ENCODE data around the gene PRDM16.

GRCh38 chr1:3022976-3023375, 46.0 kb upstream of the PRDM16 start:
- TF ChIP-seq ZNF274 (IDR thresholded peaks at IDR 0.05; ENCODE audit: low read depth, low read length) (no peak), YY1 (IDR thresholded peaks at IDR 0.05; ENCODE audit: insufficient read depth, insufficient read length) (no peak), SUZ12 (IDR thresholded peaks at IDR 0.05; ENCODE audit: extremely low read depth, insufficient read depth, insufficient read length) (no peak)
